IMR-90 (cell line): ENCODE data around the gene RCE1. TPM values are rescaled to one million over a fixed set of nuclear protein-coding genes. Genes with fewer than 3 reads are reported as not detected.

Experiments used
- ATAC-seq: fragments of 200-7000 bp; cut with Tn5 transposase; 2 replicates; pipeline ENCODE4 v1.9.1; 2020; ENCODE audit warnings: low read depth, mild to moderate bottlenecking, moderate library complexity
- BruUV-seq: library from RNA; stranded (reverse); fragments of 400-500 nt; replicated peaks from 2 replicates; lab custom pipeline; 2021; lab: Mats Ljungman, UMichigan
- CTCF ChIA-PET: fragments of 300-600 bp; formaldehyde crosslinking; extraction: SDS; loops from one replicate; lab custom pipeline; 2021; ENCODE audit warnings: antibody characterized with exemption; lab: Yijun Ruan, JAX
- POLR2A ChIA-PET: fragments of 300-600 bp; sonication (Branson Sonifier 250); formaldehyde crosslinking; loops from one replicate; lab custom pipeline; 2022; ENCODE audit warnings: antibody characterized with exemption; ENCODE audit not compliant: unreplicated experiment; lab: Charles Lee
- DNase-seq: peaks from one replicate; pipeline ENCODE4 v3.0.0; 2013
- H2AFZ ChIP-seq: replicated peaks from 2 replicates; pipeline ENCODE3; 2013; ENCODE audit warnings: low read length, mild to moderate bottlenecking; ENCODE audit not compliant: poor library complexity
- H2AK5ac ChIP-seq: 2 replicates; pipeline ENCODE4 v1.6.1; 2013; ENCODE audit warnings: low read depth, low read length, inconsistent platforms
- H2AK9ac ChIP-seq: replicated peaks from 2 replicates; pipeline ENCODE3; 2013; ENCODE audit warnings: mild to moderate bottlenecking, low read depth, low read length, moderate library complexity; ENCODE audit not compliant: poor library complexity
- H2BK120ac ChIP-seq: 2 replicates; pipeline ENCODE4 v1.6.1; 2013; ENCODE audit warnings: low read depth, low read length, inconsistent platforms
- H2BK15ac ChIP-seq: 3 replicates; pipeline ENCODE4 v1.6.1; 2013; ENCODE audit warnings: low read depth, low read length, inconsistent platforms
- H2BK20ac ChIP-seq: 2 replicates; pipeline ENCODE4 v1.6.1; 2013; ENCODE audit warnings: low read depth, mild to moderate bottlenecking, inconsistent platforms, low read length, moderate library complexity
- H2BK5ac ChIP-seq: 2 replicates; pipeline ENCODE4 v1.6.1; 2013; ENCODE audit warnings: mild to moderate bottlenecking, low read depth, low read length, inconsistent platforms; ENCODE audit not compliant: poor library complexity, severe bottlenecking
- H3K14ac ChIP-seq: replicated peaks from 2 replicates; pipeline ENCODE4 v1.6.1; 2013; ENCODE audit warnings: low read depth, low read length, inconsistent platforms
- H3K18ac ChIP-seq: 2 replicates; pipeline ENCODE4 v1.6.1; 2013; ENCODE audit warnings: low read depth, low read length, control low read depth
- H3K23ac ChIP-seq: 2 replicates; pipeline ENCODE4 v1.6.1; 2013; ENCODE audit warnings: low read depth, low read length, inconsistent platforms
- H3K27ac ChIP-seq: 2 replicates; pipeline ENCODE4 v1.5.1; 2013; ENCODE audit warnings: mild to moderate bottlenecking, control low read depth, low read length; ENCODE audit not compliant: insufficient read depth
- H3K27me3 ChIP-seq: 2 replicates; pipeline ENCODE4 v1.6.1; 2013; ENCODE audit warnings: low read length; ENCODE audit not compliant: control insufficient read depth, insufficient read depth
- H3K36me3 ChIP-seq: 2 replicates; pipeline ENCODE4 v1.6.1; 2013; ENCODE audit warnings: low read length, mixed read lengths; ENCODE audit not compliant: control insufficient read depth, insufficient read depth
- H3K4ac ChIP-seq: 2 replicates; pipeline ENCODE4 v1.6.1; 2013; ENCODE audit warnings: low read depth, low read length, inconsistent platforms
- H3K4me1 ChIP-seq: 2 replicates; pipeline ENCODE4 v1.6.1; 2013; ENCODE audit warnings: low read length, mixed read lengths; ENCODE audit not compliant: control insufficient read depth, insufficient read depth
- H3K4me2 ChIP-seq: 2 replicates; pipeline ENCODE4 v1.6.1; 2013; ENCODE audit warnings: low read depth, mild to moderate bottlenecking, control low read depth, low read length, moderate library complexity
- H3K4me3 ChIP-seq: 2 replicates; pipeline ENCODE4 v1.5.1; 2013; ENCODE audit warnings: low read depth, mild to moderate bottlenecking, control low read depth, low read length, moderate library complexity; ENCODE audit not compliant: insufficient read depth
- H3K56ac ChIP-seq: 2 replicates; pipeline ENCODE4 v1.6.1; 2013; ENCODE audit warnings: low read length, inconsistent platforms; ENCODE audit not compliant: insufficient read depth; ENCODE audit errors: extremely low read depth
- H3K79me1 ChIP-seq, 2 experiments: 2 replicates each; pipeline ENCODE4 v1.6.1; 2013; ENCODE audit warnings: low read length in 2 of 2, inconsistent platforms in 1 of 2, low read depth in 1 of 2
- H3K9ac ChIP-seq: 2 replicates; pipeline ENCODE4 v1.6.1; 2013; ENCODE audit warnings: low read depth, low read length, control low read depth
- H3K9me1 ChIP-seq: 2 replicates; pipeline ENCODE4 v1.6.1; 2013; ENCODE audit warnings: low read length, inconsistent platforms; ENCODE audit not compliant: insufficient read depth
- H3K9me3 ChIP-seq: 2 replicates; pipeline ENCODE4 v1.6.1; 2013; ENCODE audit warnings: low read length; ENCODE audit not compliant: control insufficient read depth, insufficient read depth
- H4K20me1 ChIP-seq: 2 replicates; pipeline ENCODE4 v1.6.1; 2013; ENCODE audit warnings: low read length, inconsistent platforms; ENCODE audit not compliant: insufficient read depth
- H4K5ac ChIP-seq: 2 replicates; pipeline ENCODE4 v1.6.1; 2013; ENCODE audit warnings: mild to moderate bottlenecking, low read depth, low read length, control low read depth
- H4K8ac ChIP-seq, 2 experiments: 2 replicates each; pipeline ENCODE4 v1.6.1; 2013; ENCODE audit warnings: low read depth in 2 of 2, low read length in 2 of 2, control low read depth in 1 of 2, inconsistent platforms in 1 of 2
- H4K91ac ChIP-seq: 2 replicates; pipeline ENCODE4 v1.6.1; 2013; ENCODE audit warnings: low read depth, low read length, inconsistent platforms; ENCODE audit not compliant: insufficient read depth
- BHLHE40 ChIP-seq: fragments of 150-350 bp; IDR thresholded peaks from 2 replicates; pipeline ENCODE4 v1.6.1; 2016; ENCODE audit warnings: mild to moderate bottlenecking, low read depth, low read length
- CTCF ChIP-seq: conservative IDR thresholded peaks from 2 replicates; pipeline ENCODE4 v1.5.1; 2012; ENCODE audit warnings: mild to moderate bottlenecking, low read depth, low read length, improper control_type of control experiment
- FOS ChIP-seq: fragments of 150-350 bp; IDR thresholded peaks from 2 replicates; pipeline ENCODE4 v1.6.1; 2016; ENCODE audit warnings: low read depth, low read length
- MAZ ChIP-seq: IDR thresholded peaks from 2 replicates; pipeline ENCODE4 v1.6.1; 2012; ENCODE audit warnings: low read depth, mild to moderate bottlenecking, low read length, improper control_type of control experiment, moderate library complexity, borderline replicate concordance
- NFE2L2 ChIP-seq: fragments of 150-350 bp; IDR thresholded peaks from 2 replicates; pipeline ENCODE4 v1.6.1; 2016; ENCODE audit warnings: low read depth, mild to moderate bottlenecking, low read length
- RAD21 ChIP-seq: IDR thresholded peaks from 2 replicates; pipeline ENCODE4 v1.6.1; 2012; ENCODE audit warnings: low read length, improper control_type of control experiment
- SMC3 ChIP-seq: fragments of 150-350 bp; IDR thresholded peaks from 2 replicates; pipeline ENCODE4 v1.6.1; 2016; ENCODE audit warnings: low read depth, mild to moderate bottlenecking, antibody characterized with exemption, low read length, moderate library complexity
- USF2 ChIP-seq: fragments of 150-350 bp; IDR thresholded peaks from 2 replicates; pipeline ENCODE4 v1.6.1; 2017; ENCODE audit warnings: mild to moderate bottlenecking, antibody characterized with exemption, low read length, low read depth
- WGBS, 2 experiments: methylation state at CpG; one replicate each; pipeline versions ENCODE4 v1.1.5 to v1.1.7; 2013; ENCODE audit warnings: missing lambda C conversion rate in 2 of 2; ENCODE audit not compliant: insufficient read length in 1 of 2; ENCODE audit errors: extremely low coverage in 2 of 2; 5-methylcytosine and 5-hydroxymethylcytosine counted together
- dilution Hi-C: fragments of 300-500 bp; cut with HindIII; formaldehyde crosslinking; loops from one replicate; pipeline ENCODE4 v1.14.3; 2018; ENCODE audit warnings: low sequenced_read_pairs; ENCODE audit not compliant: unreplicated experiment
- in situ Hi-C: fragments of 300-500 bp; cut with MboI; formaldehyde crosslinking; loops from 3 replicates; pipeline ENCODE4 v1.14.3; 2019; ENCODE audit warnings: low sequenced_read_pairs, inconsistent platforms, mixed read lengths
- intact Hi-C: fragments of 100-400 bp; cut with micrococcal nuclease; formaldehyde crosslinking; loops from 2 replicates; pipeline ENCODE4 v1.10.0; 2022
- polyA plus RNA-seq, 3 experiments: library from polyadenylated mRNA; depleted of rRNA; stranded (reverse); fragments of >200 nt; gene quantifications; 2 replicates each; pipeline ENCODE4 v1.2.3, GENCODE V29; 2012; ENCODE audit warnings: low replicate concordance in 1 of 3
- total RNA-seq: library from RNA; depleted of rRNA; stranded (reverse); fragments of >200 nt; gene quantifications from 2 replicates; pipeline ENCODE4 v1.2.3, GENCODE V29; 2012

RCE1 gene
- total and polyA plus RNA-seq, 2 of the 4 experiments (the other 2 are of a cell fraction): 6.6 to 19.4 TPM

- no peak for TF ChIP-seq USF2
Observed at GRCh38 chr11:66859686-66860448, 16.6 kb downstream of the RCE1 start (continued).

GRCh38 chr11:66860449-66860831 lies 17.2 kb downstream of the RCE1 start:
- Histone ChIP-seq H2AK5ac (no peak overlapping the region), H2BK20ac (no peak overlapping the region), H3K4me2 (no peak overlapping the region), H4K8ac (no peak overlapping the region), H3K18ac (no peak overlapping the region), H3K9me1 (peaks cover 3% of the 10 kb centered on the region; the same call in 1 of the 2 replicates), H3K9ac (no peak overlapping the region), H4K20me1 (peaks cover 6% of the 10 kb centered on the region; the same call in 1 of the 2 replicates), H3K36me3 (peaks cover 32% of the 10 kb centered on the region; the same call in 1 of the 2 replicates), H3K79me1 (peaks cover 3 to 23% of the 10 kb centered on the region in 2 experiments; a peak in 2 of 4 replicates), H2BK5ac (no peak overlapping the region), H3K14ac (no peak overlapping the region), H3K27ac (no peak overlapping the region), H2BK120ac (no peak overlapping the region), H2BK15ac (no peak overlapping the region), H2AFZ (no peak overlapping the region), H3K4ac (no peak overlapping the region), H3K9me3 (no peaks in the 10 kb centered on the region), H3K27me3 (no peaks in the 10 kb centered on the region), H2AK9ac (no peak overlapping the region), H3K4me3 (no peak overlapping the region), H4K5ac (no peak overlapping the region), H3K4me1 (peaks cover 4% of the 10 kb centered on the region), H4K91ac (no peak overlapping the region), H3K56ac (no peak overlapping the region), H3K23ac (no peak overlapping the region)
- no peak for TF ChIP-seq MAZ
- no peak for TF ChIP-seq NFE2L2
- no peak for TF ChIP-seq CTCF
- no peak for TF ChIP-seq BHLHE40
- no peak for TF ChIP-seq FOS
- TF ChIP-seq SMC3: no peak
- no peak for TF ChIP-seq RAD21
- TF ChIP-seq USF2: no peak
- no TSS peak for BruUV-seq
- DNase-seq: no peak
- dilution Hi-C loops: no loop called here
- in situ Hi-C loops: no loop called here
- no peak for ATAC-seq
- CTCF ChIA-PET: no interaction called here
- WGBS, 2 experiments: 78% methylated on average over 13 of the region's 18 CpGs; no CpG with 5 or more reads in 1 of the 2 experiments
- intact Hi-C loops: no loop called here
- POLR2A ChIA-PET: interaction anchor here (0.6 kb wide), 1 partner anchor 24 kb away, joined by 4 read pairs; no protein-coding TSS in a partner anchor
